Erythroblast (primary cell): ENCODE data around the gene ANKRD6.

Experiments
- GATA1 ChIP-seq: IDR thresholded peaks from 2 replicates; pipeline ENCODE4 v1.6.1; 2011; ENCODE audit warnings: low read depth, mild to moderate bottlenecking, control low read depth, low read length, moderate library complexity
- POLR2A ChIP-seq: IDR thresholded peaks from 2 replicates; pipeline ENCODE4 v1.6.1; 2011; ENCODE audit warnings: mild to moderate bottlenecking, low read length

- no peak for TF ChIP-seq POLR2A
- TF ChIP-seq GATA1, result no peak
These were observed 44.1 kb upstream of the ANKRD6 start for GRCh38 chr6:89388846-89389245.
